Measurements from ENCODE around the gene FAM120B. TPM values are rescaled to one million over a fixed set of nuclear protein-coding genes. Genes with fewer than 3 reads are reported as not detected.
A peak's percentile ranks its signal among the peaks of the same experiment; 100 is the strongest.

Gene FAM120B
- total RNA-seq, 1 experiment from 2014 or later: 23.4 TPM

GRCh38 chr6:170376386-170377043 is 70.0 kb downstream of the FAM120B start:
- intact Hi-C loops (cut with micrococcal nuclease): no loop called here
- BruUV-seq (replicated peaks): no TSS peak
- no peaks in the 10 kb centered on the region for H3K9me3 Mint-ChIP-seq (ENCODE audit: unreplicated experiment)
- no peak for DNase-seq (ENCODE audit: unreplicated experiment)
- ChIA-PET CTCF (no interaction called here), POLR2A (interaction anchor here (0.6 kb wide), 1 partner anchor 101 kb away, joined by 3 read pairs; no protein-coding TSS in a partner anchor)
- H3K4me3 Mint-ChIP-seq (ENCODE audit: unreplicated experiment): no peak overlapping the region
- TF ChIP-seq, protein P1, sequence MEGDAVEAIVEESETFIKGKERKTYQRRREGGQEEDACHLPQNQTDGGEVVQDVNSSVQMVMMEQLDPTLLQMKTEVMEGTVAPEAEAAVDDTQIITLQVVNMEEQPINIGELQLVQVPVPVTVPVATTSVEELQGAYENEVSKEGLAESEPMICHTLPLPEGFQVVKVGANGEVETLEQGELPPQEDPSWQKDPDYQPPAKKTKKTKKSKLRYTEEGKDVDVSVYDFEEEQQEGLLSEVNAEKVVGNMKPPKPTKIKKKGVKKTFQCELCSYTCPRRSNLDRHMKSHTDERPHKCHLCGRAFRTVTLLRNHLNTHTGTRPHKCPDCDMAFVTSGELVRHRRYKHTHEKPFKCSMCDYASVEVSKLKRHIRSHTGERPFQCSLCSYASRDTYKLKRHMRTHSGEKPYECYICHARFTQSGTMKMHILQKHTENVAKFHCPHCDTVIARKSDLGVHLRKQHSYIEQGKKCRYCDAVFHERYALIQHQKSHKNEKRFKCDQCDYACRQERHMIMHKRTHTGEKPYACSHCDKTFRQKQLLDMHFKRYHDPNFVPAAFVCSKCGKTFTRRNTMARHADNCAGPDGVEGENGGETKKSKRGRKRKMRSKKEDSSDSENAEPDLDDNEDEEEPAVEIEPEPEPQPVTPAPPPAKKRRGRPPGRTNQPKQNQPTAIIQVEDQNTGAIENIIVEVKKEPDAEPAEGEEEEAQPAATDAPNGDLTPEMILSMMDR (IDR thresholded peaks at IDR 0.05; ENCODE audit: unreplicated experiment): no peak
- peaks cover 21% of the 10 kb centered on the region for H3K36me3 Mint-ChIP-seq (ENCODE audit: insufficient read depth, unreplicated experiment)
- H3K27ac Mint-ChIP-seq (ENCODE audit: low read depth, unreplicated experiment): no peak overlapping the region
- H3K27me3 Mint-ChIP-seq (ENCODE audit: insufficient read depth, unreplicated experiment): no peaks in the 10 kb centered on the region
- no peaks in the 10 kb centered on the region for H3K4me1 Mint-ChIP-seq (ENCODE audit: insufficient read depth, unreplicated experiment)

DNA sequence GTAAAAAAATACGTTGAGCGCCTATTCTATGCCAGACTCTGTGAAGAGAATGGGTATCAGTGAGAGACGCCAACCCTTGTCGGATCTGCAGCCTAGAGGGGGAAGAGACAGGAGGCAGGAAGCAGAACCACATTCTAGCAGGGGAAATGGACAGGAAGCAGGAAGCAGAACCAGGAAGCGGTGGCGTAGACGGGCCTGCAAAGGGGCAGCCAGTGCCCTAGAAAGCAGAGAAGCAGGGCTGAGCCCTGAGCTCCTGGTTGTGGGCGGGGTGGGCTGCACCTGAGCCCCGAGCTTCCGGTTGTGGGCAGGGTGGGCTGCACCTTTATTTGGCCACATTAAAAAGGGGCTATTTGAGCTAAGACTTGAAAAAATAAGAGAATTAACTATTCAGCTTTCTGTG is 71.9 kb downstream of the FAM120B start:
- Mint-ChIP-seq H3K27me3 (ENCODE audit: insufficient read depth, unreplicated experiment) (no peaks in the 10 kb centered on the region), H3K9me3 (ENCODE audit: unreplicated experiment) (no peaks in the 10 kb centered on the region), H3K36me3 (ENCODE audit: insufficient read depth, unreplicated experiment) (peaks cover 23% of the 10 kb centered on the region), H3K4me3 (ENCODE audit: unreplicated experiment) (no peak overlapping the region), H3K4me1 (ENCODE audit: insufficient read depth, unreplicated experiment) (no peaks in the 10 kb centered on the region), H3K27ac (ENCODE audit: low read depth, unreplicated experiment) (no peak overlapping the region)
- TF ChIP-seq, protein P1 (IDR thresholded peaks at IDR 0.05; ENCODE audit: unreplicated experiment): no peak
- DNase-seq (ENCODE audit: unreplicated experiment): no peak
- CTCF ChIA-PET: no interaction called here
- POLR2A ChIA-PET: no interaction called here
- BruUV-seq (replicated peaks): no TSS peak
- intact Hi-C loops (cut with micrococcal nuclease): no loop called here

DNA sequence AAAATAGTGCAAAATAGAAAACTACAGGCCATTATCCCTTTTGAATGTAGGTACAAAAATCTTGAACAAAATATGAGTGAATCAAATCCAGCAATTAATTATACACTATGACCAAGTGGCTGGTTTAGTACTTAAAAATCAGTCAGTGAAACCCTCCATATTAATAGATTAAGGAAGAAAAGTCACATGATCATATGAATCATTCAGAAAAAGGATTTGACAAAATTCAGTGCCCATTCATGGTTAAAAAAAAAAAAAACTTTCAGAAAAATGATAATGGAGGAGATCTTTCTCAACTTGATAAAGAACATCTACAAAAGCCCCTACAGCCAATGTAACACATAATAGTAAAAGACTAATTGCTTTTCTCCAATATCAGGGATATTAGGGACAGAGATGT is 75.0 kb downstream of the FAM120B start:
- TF ChIP-seq, protein P1 (IDR thresholded peaks at IDR 0.05; ENCODE audit: unreplicated experiment): no peak
- no peak for DNase-seq (ENCODE audit: unreplicated experiment)
- ChIA-PET CTCF (no interaction called here), POLR2A (no interaction called here)
- Mint-ChIP-seq H3K27ac (ENCODE audit: low read depth, unreplicated experiment) (no peak overlapping the region), H3K4me1 (ENCODE audit: insufficient read depth, unreplicated experiment) (no peaks in the 10 kb centered on the region), H3K36me3 (ENCODE audit: insufficient read depth, unreplicated experiment) (peaks cover 19% of the 10 kb centered on the region), H3K27me3 (ENCODE audit: insufficient read depth, unreplicated experiment) (no peaks in the 10 kb centered on the region), H3K4me3 (ENCODE audit: unreplicated experiment) (no peak overlapping the region), H3K9me3 (ENCODE audit: unreplicated experiment) (no peaks in the 10 kb centered on the region)
- intact Hi-C loops (cut with micrococcal nuclease): no loop called here
- BruUV-seq (replicated peaks): no TSS peak

DNA sequence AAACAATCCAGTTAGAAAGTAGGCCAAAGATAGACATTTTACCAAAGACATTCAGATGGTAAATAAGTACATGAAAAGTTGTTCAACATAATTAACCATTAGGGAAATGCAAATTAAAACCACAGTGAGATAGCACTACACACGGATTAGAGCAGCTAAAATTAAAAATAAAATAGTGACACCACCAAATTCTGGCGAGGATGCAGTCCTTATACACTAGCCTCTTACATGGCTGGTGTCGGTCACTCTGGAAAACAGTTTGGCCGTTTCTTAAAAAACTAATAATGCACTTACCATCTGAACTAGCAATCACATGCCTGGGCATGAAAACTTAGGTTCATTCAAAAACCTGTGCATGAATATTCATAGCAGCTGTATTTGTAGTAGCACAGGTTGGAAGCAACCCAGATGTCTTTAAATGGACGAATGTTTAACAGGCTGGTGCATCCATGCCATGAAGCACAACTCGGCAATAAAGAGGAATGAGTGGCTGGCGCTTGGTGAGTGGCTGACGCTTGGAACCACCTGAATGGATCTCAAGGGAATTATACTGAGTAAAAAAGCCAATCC is 77.0 kb downstream of the FAM120B start:
- TF ChIP-seq, protein P1 (IDR thresholded peaks at IDR 0.05; ENCODE audit: unreplicated experiment): no peak

More for the DNA sequence above, 77.0 kb downstream of the FAM120B start:
- intact Hi-C loops (cut with micrococcal nuclease): no loop called here
- Mint-ChIP-seq H3K9me3 (ENCODE audit: unreplicated experiment) (no peaks in the 10 kb centered on the region), H3K36me3 (ENCODE audit: insufficient read depth, unreplicated experiment) (peaks cover 17% of the 10 kb centered on the region), H3K4me1 (ENCODE audit: insufficient read depth, unreplicated experiment) (no peaks in the 10 kb centered on the region), H3K27ac (ENCODE audit: low read depth, unreplicated experiment) (peak overlapping the region; percentile 57), H3K4me3 (ENCODE audit: unreplicated experiment) (no peak overlapping the region), H3K27me3 (ENCODE audit: insufficient read depth, unreplicated experiment) (no peaks in the 10 kb centered on the region)
- no TSS peak for BruUV-seq (replicated peaks)
- CTCF ChIA-PET: no interaction called here
- no peak for DNase-seq (ENCODE audit: unreplicated experiment)
- POLR2A ChIA-PET: no interaction called here
